Activated T-cell treated with anti-CD3 and anti-CD28 coated beads, Interleukin-2, amount 50 U/mL, for 48 hours (primary cell): Measurements from ENCODE around the gene PKHD1.

Source experiments
- DNase-seq, 2 experiments: peaks; one replicate each; pipeline ENCODE4 v3.0.0-alpha.2; 2020

Gene PKHD1

GRCh38 chr6:51600514-51600913 lies 486.9 kb downstream of the PKHD1 start:
- DNase-seq: no peak

- no peak for DNase-seq
Observed at GRCh38 chr6:51598171-51598570, 489.2 kb downstream of the PKHD1 start.

GRCh38 chr6:51594981-51595380 lies 492.4 kb downstream of the PKHD1 start:
- DNase-seq: no peak

DNA sequence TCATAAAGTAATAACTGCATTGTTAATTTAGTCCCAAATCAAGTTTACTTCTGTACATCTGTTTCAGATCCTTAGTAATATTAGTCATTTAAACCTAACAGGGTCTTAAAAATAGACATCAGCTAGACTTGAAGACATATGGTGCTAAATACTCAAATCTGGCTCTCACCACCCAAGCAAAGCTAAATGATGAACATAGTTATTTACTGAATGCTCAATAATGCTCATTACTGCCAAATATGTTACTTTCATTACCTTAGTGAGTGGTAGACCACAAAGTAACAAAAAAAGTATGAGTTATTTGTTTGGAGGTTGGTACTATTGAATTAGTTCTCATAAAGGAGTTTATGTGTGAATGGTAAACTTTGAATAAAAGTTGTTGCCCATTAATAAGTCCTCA lies 502.1 kb downstream of the PKHD1 start:
- DNase-seq: no peak

DNA sequence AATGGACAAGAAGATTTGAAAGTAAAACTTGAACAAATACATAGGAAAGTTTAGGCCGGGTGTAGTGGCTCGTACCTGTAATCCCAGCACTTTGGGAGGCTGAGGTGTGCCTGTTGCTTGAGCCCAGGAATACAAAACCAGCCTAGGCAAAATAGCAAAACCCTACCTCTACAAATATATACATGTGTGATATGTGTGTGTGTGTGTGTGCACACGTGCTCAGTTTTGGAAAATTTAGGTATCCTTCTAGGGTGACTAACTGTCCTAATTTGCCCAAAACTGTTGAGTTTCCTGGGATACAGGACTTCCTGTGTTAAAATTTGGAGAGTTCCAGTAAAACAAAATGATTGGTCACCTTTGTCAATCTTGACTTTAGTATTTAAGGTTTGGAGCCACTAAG lies 503.2 kb downstream of the PKHD1 start:
- DNase-seq: no peak

GRCh38 chr6:51578994-51579393 lies 508.4 kb downstream of the PKHD1 start:
- DNase-seq: no peak

- no peak for DNase-seq
Observed at GRCh38 chr6:51578362-51578761, 509.1 kb downstream of the PKHD1 start.

GRCh38 chr6:51574040-51574439 lies 513.4 kb downstream of the PKHD1 start:
- DNase-seq: no peak

GRCh38 chr6:51571168-51571567 lies 516.2 kb downstream of the PKHD1 start:
- no peak for DNase-seq

- DNase-seq: no peak
Observed at GRCh38 chr6:51570168-51570921, 517.1 kb downstream of the PKHD1 start.

GRCh38 chr6:51569594-51569993 lies 517.8 kb downstream of the PKHD1 start:
- no peak for DNase-seq

GRCh38 chr6:51568771-51569170 lies 518.6 kb downstream of the PKHD1 start:
- DNase-seq: no peak

GRCh38 chr6:51565472-51565871 lies 521.9 kb downstream of the PKHD1 start:
- no peak for DNase-seq
